ES-I3 (cell line): Measurements from ENCODE around the gene LMF2.
"Not testable (repeated sequence)": the region's sequence is repeated elsewhere in the genome, so short reads cannot be mapped to it uniquely, and the experiment has no call there.

Experiments used
- H3K36me3 ChIP-seq: 2 replicates; pipeline ENCODE4 v1.6.1; 2013; ENCODE audit warnings: mild to moderate bottlenecking, low read length, control low read depth, moderate library complexity; ENCODE audit not compliant: insufficient read depth
- H3K4me1 ChIP-seq: 2 replicates; pipeline ENCODE4 v1.6.1; 2013; ENCODE audit warnings: mild to moderate bottlenecking, control low read depth, low read length; ENCODE audit not compliant: insufficient read depth
- H3K9ac ChIP-seq: 2 replicates; pipeline ENCODE4 v1.6.1; 2013; ENCODE audit warnings: low read depth, mild to moderate bottlenecking, low read length, moderate library complexity
- H3K9me3 ChIP-seq: 2 replicates; pipeline ENCODE4 v1.6.1; 2013; ENCODE audit warnings: mild to moderate bottlenecking, low read length, moderate library complexity; ENCODE audit not compliant: control insufficient read depth, insufficient read depth

The LMF2 gene

GRCh38 chr22:50522806-50523438, 15.4 kb upstream of the LMF2 start:
- Histone ChIP-seq H3K9me3 (no peaks in the 10 kb centered on the region), H3K36me3 (no peaks in the 10 kb centered on the region), H3K4me1 (no peaks in the 10 kb centered on the region; the same call in 1 of the 2 replicates), H3K9ac (no peak overlapping the region)

GRCh38 chr22:50522208-50522805, 14.8 kb upstream of the LMF2 start:
- Histone ChIP-seq H3K36me3 (no peaks in the 10 kb centered on the region), H3K9ac (no peak overlapping the region), H3K9me3 (no peaks in the 10 kb centered on the region), H3K4me1 (no peaks in the 10 kb centered on the region; the same call in 1 of the 2 replicates)

- Histone ChIP-seq H3K9ac (no peak overlapping the region), H3K4me1 (no peaks in the 10 kb centered on the region; the same call in 1 of the 2 replicates), H3K36me3 (no peaks in the 10 kb centered on the region), H3K9me3 (no peaks in the 10 kb centered on the region)
Measured at GRCh38 chr22:50521710-50522109, 14.2 kb upstream of the LMF2 start.

- no peaks in the 10 kb centered on the region for H3K9me3 ChIP-seq
- no peaks in the 10 kb centered on the region for H3K36me3 ChIP-seq
- no peaks in the 10 kb centered on the region; the same call in 1 of the 2 replicates for H3K4me1 ChIP-seq
- no peak overlapping the region for H3K9ac ChIP-seq
Measured at GRCh38 chr22:50520826-50521453, 13.4 kb upstream of the LMF2 start.

- H3K9me3 ChIP-seq, H3K9ac ChIP-seq, H3K4me1 ChIP-seq, H3K36me3 ChIP-seq: not testable (repeated sequence)
Measured at GRCh38 chr22:50520184-50520583, 12.7 kb upstream of the LMF2 start.

- no peaks in the 10 kb centered on the region for H3K9me3 ChIP-seq
- H3K9ac ChIP-seq, result no peak overlapping the region
- no peaks in the 10 kb centered on the region for H3K36me3 ChIP-seq
- H3K4me1 ChIP-seq, result no peaks in the 10 kb centered on the region
Measured at GRCh38 chr22:50519151-50519550, 11.6 kb upstream of the LMF2 start.

- H3K36me3 ChIP-seq, result no peaks in the 10 kb centered on the region
- H3K9ac ChIP-seq, result no peak overlapping the region
- H3K4me1 ChIP-seq, result no peaks in the 10 kb centered on the region
- no peaks in the 10 kb centered on the region for H3K9me3 ChIP-seq
Measured at GRCh38 chr22:50518606-50519005, 11.1 kb upstream of the LMF2 start.

- Histone ChIP-seq H3K4me1 (no peaks in the 10 kb centered on the region), H3K36me3 (no peaks in the 10 kb centered on the region), H3K9me3 (no peaks in the 10 kb centered on the region), H3K9ac (no peak overlapping the region)
Measured at GRCh38 chr22:50517495-50518260, 10.2 kb upstream of the LMF2 start.

- H3K36me3 ChIP-seq, result no peaks in the 10 kb centered on the region
- H3K9me3 ChIP-seq, result no peaks in the 10 kb centered on the region
- no peak overlapping the region for H3K9ac ChIP-seq
- no peaks in the 10 kb centered on the region for H3K4me1 ChIP-seq
Measured at GRCh38 chr22:50516891-50517290, 9.4 kb upstream of the LMF2 start.

GRCh38 chr22:50516068-50516467, 8.6 kb upstream of the LMF2 start:
- Histone ChIP-seq H3K36me3 (no peaks in the 10 kb centered on the region), H3K9me3 (no peaks in the 10 kb centered on the region), H3K9ac (no peak overlapping the region), H3K4me1 (no peaks in the 10 kb centered on the region)

GRCh38 chr22:50513175-50513574, 5.7 kb upstream of the LMF2 start:
- no peaks in the 10 kb centered on the region for H3K36me3 ChIP-seq
- no peak overlapping the region for H3K9ac ChIP-seq
- H3K4me1 ChIP-seq, result peaks cover 6% of the 10 kb centered on the region; the same call in 1 of the 2 replicates
- H3K9me3 ChIP-seq, result no peaks in the 10 kb centered on the region

GRCh38 chr22:50508897-50509296, 1.4 kb upstream of the LMF2 start:
- Histone ChIP-seq H3K9me3 (no peaks in the 10 kb centered on the region), H3K9ac (peak overlapping the region; percentile 84), H3K36me3 (no peaks in the 10 kb centered on the region), H3K4me1 (peaks cover 6% of the 10 kb centered on the region; the same call in 1 of the 2 replicates)

- Histone ChIP-seq H3K36me3 (no peaks in the 10 kb centered on the region), H3K9ac (peak within 1 kb of the TSS; percentile 84), H3K9me3 (no peaks in the 10 kb centered on the region), H3K4me1 (peaks cover 6% of the 10 kb centered on the region; the same call in 1 of the 2 replicates)
Measured at GRCh38 chr22:50507991-50508884, 736 bp upstream of the LMF2 start, which contains the start of gene NCAPH2. Gene NCAPH2 (plus strand): TSS chr22:50508224. CDS start chr22:50508338, 114 bp downstream.
